Psoas muscle (tissue), 8 donors: Measurements from ENCODE around the gene MCTP1. TPM values are rescaled to one million over a fixed set of nuclear protein-coding genes. Genes with fewer than 3 reads are reported as not detected.

Experiments used
- ATAC-seq, 4 donors: fragments of 200-7000 bp; cut with Tn5 transposase; one replicate each; pipeline ENCODE4 v1.9.1; 2020; ENCODE audit warnings: moderate library complexity in 3 of 4, mild to moderate bottlenecking in 2 of 4
- DNase-seq, 2 donors: peaks; one replicate each; pipeline ENCODE4 v3.0.0-alpha.2; 2020
- H3K27ac ChIP-seq: fragments of 200-600 bp; one replicate; pipeline ENCODE4 v1.8.0; 2022
- H3K27me3 ChIP-seq, 3 donors: fragments of 200-600 bp in 1 of 3; one replicate each; pipeline versions ENCODE4 v1.6.1 to v1.8.0; 2013 to 2022; ENCODE audit warnings: low read length in 2 of 3, mild to moderate bottlenecking in 2 of 3, moderate library complexity in 1 of 3; ENCODE audit not compliant: insufficient read depth in 3 of 3
- H3K36me3 ChIP-seq, 2 donors: fragments of 200-600 bp in 1 of 2; one replicate each; pipeline versions ENCODE4 v1.6.1 to v1.8.0; 2013 to 2022; ENCODE audit warnings: low read depth in 1 of 2, mild to moderate bottlenecking in 1 of 2, moderate library complexity in 1 of 2; ENCODE audit not compliant: insufficient read depth in 1 of 2
- H3K4me1 ChIP-seq: fragments of 200-600 bp; one replicate; pipeline ENCODE4 v1.8.0; 2022
- H3K4me3 ChIP-seq: fragments of 200-600 bp; one replicate; pipeline ENCODE4 v1.8.0; 2022; ENCODE audit warnings: mild to moderate bottlenecking
- H3K9me3 ChIP-seq: fragments of 200-600 bp; one replicate; pipeline ENCODE4 v1.8.0; 2022
- WGBS, 3 donors: extraction: QIAGEN DNeasy Blood & Tissue Kit; methylation state at CpG; one replicate each; pipeline versions ENCODE4 v1.1.6 to v1.1.7; 2013; 5-methylcytosine and 5-hydroxymethylcytosine counted together
- intact Hi-C, 2 donors: fragments of 100-400 bp; cut with DNase I; formaldehyde crosslinking; loops; one replicate each; pipeline versions ENCODE4 v1.11.0 to v1.14.2; 2022
- polyA plus RNA-seq, 3 donors: library from polyadenylated mRNA; stranded (reverse); fragments of 200-250 nt; gene quantifications; one replicate each; pipeline ENCODE4 v1.2.3, GENCODE V29; 2013
- total RNA-seq, 4 donors: library from RNA; stranded (reverse); fragmentation: NEBNext Ultra II Directional in 2 of 4; extraction: Animal tissue kit (Norgen Biotek cat#: 25700) in 2 of 4; gene quantifications; one replicate each; pipeline versions ENCODE4 v1.2.1 to v1.2.4, GENCODE V29; 2021 to 2023
- TF ChIP-seq, protein P1 (sequence below): fragments of 200-600 bp; IDR thresholded peaks from one replicate; pipeline ENCODE4 v1.8.0; 2022; ENCODE audit warnings: antibody characterized with exemption
- donor health status: healthy with polysubstance abuse.
- donor health status: DM: no; HTN: no; CAD: no; lungs with moderate emphysema.
- donor health status: Bipolar disorder and iron deficiency.
- donor health status: healthy.
- donor health status: DM: yes; HTN: yes; CAD: no.
- donor health status: DM: no; HTN: no; CAD: no.
- donor health status: DM: no; HTN: no; CAD: no.
- donor health status: DM: yes; HTN: yes; CAD: no.

MCTP1 gene
- total and polyA plus RNA-seq, 7 donors: 1.4 to 8.8 (median 3.5) TPM

DNA sequence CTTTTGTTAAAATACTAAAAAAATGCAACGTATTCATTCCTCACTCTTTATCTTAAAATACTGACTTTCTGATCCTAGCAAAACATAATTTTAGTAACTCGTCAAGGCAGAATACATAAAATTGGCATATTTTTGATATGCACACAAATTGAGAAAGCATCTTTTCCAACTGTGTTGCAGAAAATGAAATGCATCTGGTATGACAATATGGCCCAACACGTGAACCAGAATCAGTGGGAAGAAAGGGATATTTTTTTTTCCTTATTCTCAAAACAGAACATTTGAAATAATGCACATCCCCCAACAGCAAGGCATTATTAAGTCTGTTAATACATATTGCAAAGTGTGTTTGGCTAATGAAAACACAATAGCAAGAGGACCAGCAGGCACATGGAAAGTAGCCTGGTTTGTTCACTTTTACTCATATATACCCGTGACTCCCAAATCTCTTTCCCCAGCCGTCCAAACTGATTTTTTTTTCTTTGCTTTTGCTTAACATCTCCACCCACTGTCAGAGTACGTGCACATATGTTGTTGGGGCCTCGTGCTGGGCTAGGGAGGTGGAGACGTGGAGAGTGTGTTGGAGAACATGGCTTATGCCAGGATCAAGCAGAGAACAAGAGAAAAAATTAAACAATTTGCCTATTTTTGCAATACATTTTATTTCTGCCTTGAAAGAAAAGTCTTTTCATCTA is 4.3 kb downstream of the MCTP1 start:
- H3K4me3 ChIP-seq: no peak overlapping the region
- no peak overlapping the region for H3K27ac ChIP-seq
- peaks cover 13 to 56% (median 13%) of the 10 kb centered on the region in 3 donors for H3K27me3 ChIP-seq
- H3K36me3 ChIP-seq: no peaks in the 10 kb centered on the region
- DNase-seq: no peak
- no peaks in the 10 kb centered on the region for H3K9me3 ChIP-seq
- TF ChIP-seq, protein P1, sequence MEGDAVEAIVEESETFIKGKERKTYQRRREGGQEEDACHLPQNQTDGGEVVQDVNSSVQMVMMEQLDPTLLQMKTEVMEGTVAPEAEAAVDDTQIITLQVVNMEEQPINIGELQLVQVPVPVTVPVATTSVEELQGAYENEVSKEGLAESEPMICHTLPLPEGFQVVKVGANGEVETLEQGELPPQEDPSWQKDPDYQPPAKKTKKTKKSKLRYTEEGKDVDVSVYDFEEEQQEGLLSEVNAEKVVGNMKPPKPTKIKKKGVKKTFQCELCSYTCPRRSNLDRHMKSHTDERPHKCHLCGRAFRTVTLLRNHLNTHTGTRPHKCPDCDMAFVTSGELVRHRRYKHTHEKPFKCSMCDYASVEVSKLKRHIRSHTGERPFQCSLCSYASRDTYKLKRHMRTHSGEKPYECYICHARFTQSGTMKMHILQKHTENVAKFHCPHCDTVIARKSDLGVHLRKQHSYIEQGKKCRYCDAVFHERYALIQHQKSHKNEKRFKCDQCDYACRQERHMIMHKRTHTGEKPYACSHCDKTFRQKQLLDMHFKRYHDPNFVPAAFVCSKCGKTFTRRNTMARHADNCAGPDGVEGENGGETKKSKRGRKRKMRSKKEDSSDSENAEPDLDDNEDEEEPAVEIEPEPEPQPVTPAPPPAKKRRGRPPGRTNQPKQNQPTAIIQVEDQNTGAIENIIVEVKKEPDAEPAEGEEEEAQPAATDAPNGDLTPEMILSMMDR: no peak
- no peaks in the 10 kb centered on the region for H3K4me1 ChIP-seq
- intact Hi-C loops: no loop called here
- WGBS, 3 donors: 55 to 66% (median 59%) methylated on average over 8 of the region's 8 CpGs
- no peak for ATAC-seq

DNA sequence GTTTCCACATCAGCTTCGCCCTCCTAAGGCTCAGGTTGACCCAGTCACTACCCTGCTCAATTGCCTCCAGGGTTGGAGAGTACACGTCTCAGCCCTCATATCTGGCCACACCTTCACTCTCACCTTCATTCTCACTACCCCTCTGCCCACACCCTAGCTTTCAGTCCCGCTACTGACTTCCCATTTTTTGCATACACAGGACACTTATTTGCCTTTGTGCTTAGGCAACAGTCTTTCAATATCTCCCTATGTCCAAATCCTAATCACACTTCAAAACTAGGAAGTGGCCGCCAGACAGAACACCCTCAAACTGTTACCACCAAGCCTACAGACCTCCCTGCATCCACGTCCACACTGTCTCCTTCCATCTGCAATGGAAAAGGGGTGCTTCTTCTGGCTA is 10.9 kb downstream of the MCTP1 start:
- DNase-seq: no peak
- WGBS, 3 donors: 62 to 69% (median 67%) methylated on average over 5 of the region's 5 CpGs
- Histone ChIP-seq H3K4me3 (no peak overlapping the region), H3K27ac (no peak overlapping the region), H3K9me3 (no peaks in the 10 kb centered on the region), H3K36me3 (no peaks in the 10 kb centered on the region), H3K27me3 (no peaks in the 10 kb centered on the region), H3K4me1 (no peaks in the 10 kb centered on the region)
- no peak for ATAC-seq
- intact Hi-C loops: no loop called here
- TF ChIP-seq, protein P1: no peak

DNA sequence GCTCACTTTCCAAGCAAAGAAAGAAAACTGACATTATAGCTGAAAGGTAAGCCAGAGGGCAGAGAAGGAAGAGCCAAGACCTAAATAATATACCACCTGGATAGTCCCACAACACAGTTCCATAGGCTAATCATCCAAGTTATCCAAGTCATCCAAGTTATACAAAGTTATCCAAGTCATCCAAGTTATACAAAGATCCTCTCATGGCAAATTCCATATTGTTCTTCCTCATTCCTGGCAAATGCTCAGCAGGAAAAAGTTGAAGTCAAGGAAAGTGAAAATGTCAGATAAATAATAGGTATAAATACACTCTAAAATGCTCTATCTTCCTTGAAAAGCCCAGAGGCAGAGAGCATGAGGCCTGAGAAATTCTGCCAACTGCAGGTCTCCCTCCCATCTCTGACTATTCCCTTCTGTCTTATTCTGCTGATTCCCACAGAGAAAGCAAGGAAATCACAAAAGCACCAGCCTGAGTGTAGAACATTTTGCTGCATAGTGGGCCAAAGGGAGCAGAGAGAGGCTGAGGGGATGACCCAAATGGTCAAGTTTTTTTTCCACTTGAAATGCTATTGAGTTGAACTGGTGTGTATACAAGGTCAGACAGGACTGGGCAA is 12.5 kb downstream of the MCTP1 start:
- no peak for ATAC-seq
- no peaks in the 10 kb centered on the region for H3K4me1 ChIP-seq
- no peak overlapping the region for H3K27ac ChIP-seq
- no peak overlapping the region for H3K4me3 ChIP-seq
- DNase-seq: no peak
- no peaks in the 10 kb centered on the region for H3K9me3 ChIP-seq
- intact Hi-C loops: no loop called here
- TF ChIP-seq, protein P1: no peak
- no peaks in the 10 kb centered on the region for H3K36me3 ChIP-seq
- no peaks in the 10 kb centered on the region for H3K27me3 ChIP-seq

DNA sequence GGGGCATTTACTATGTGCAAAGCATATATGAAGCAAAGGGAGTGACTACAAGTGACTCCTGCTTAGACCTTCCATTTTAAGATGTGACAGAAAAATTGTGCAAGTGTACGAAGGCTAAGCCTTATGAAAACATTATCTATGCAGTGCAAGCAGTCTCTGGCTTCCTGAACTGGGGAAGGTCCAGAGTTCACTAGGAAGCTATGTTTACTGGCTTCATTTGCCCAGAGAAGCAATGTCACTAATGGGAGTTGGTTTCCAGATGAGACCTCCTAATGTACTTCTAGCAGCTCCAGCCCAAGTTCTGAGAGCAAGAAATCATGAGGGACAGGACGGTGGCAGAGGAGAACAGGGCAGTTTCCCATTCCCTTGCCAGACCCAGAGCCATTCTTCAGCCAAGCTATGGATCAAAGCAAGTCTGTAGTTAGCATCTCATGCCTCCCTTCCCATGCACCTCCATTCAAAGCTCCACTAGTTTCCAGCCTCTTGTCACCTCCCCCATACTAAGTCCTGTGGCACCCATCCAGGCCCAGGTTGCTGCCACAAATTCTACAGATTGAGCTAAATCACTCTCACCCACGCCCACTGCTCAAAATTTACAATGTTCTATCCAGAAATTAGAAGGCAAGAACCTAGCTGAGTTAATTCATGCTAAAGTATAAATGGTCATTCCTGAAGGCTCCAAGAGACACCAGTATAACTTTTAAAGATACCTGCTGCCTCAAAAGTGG is 21.8 kb downstream of the MCTP1 start:
- WGBS, 3 donors: 61 to 71% (median 70%) methylated on average over 3 of the region's 3 CpGs
- DNase-seq (no peak), ATAC-seq (no peak)

More for the DNA sequence above, 21.8 kb downstream of the MCTP1 start:
- TF ChIP-seq, protein P1: no peak
- intact Hi-C loops: no loop called here
- H3K4me3 ChIP-seq: no peak overlapping the region
- H3K27ac ChIP-seq: no peak overlapping the region
- H3K9me3 ChIP-seq: no peaks in the 10 kb centered on the region
- H3K36me3 ChIP-seq: no peaks in the 10 kb centered on the region
- no peaks in the 10 kb centered on the region for H3K4me1 ChIP-seq
- H3K27me3 ChIP-seq: peaks cover 0 to 3% (median 0%) of the 10 kb centered on the region in 3 donors
